PC-3 (cell line): ENCODE data around the gene WRNIP1. TPM values are rescaled to one million over a fixed set of nuclear protein-coding genes. Genes with fewer than 3 reads are reported as not detected.

Experiments
- ATAC-seq: fragments of 200-7000 bp; cut with Tn5 transposase; 2 replicates; pipeline ENCODE4 v1.9.1; 2020; ENCODE audit warnings: mild to moderate bottlenecking, moderate library complexity
- BruUV-seq: library from RNA; stranded (reverse); fragments of 400-500 nt; replicated peaks from 2 replicates; lab custom pipeline; 2021; lab: Mats Ljungman, UMichigan
- CTCF ChIA-PET: fragments of 300-600 bp; sonication (Branson Sonifier 250); formaldehyde crosslinking; loops from one replicate; lab custom pipeline; 2022; ENCODE audit warnings: antibody characterized with exemption; lab: Charles Lee
- POLR2A ChIA-PET: fragments of 300-600 bp; sonication (Branson Sonifier 250); formaldehyde crosslinking; loops from one replicate; lab custom pipeline; 2022; ENCODE audit warnings: antibody characterized with exemption; ENCODE audit not compliant: unreplicated experiment; lab: Charles Lee
- DNase-seq: peaks from one replicate; pipeline ENCODE4 v3.0.0-alpha.2; 2015
- H2AFZ ChIP-seq: fragments of 300-600 bp; sonication (generic); 2 replicates; pipeline ENCODE4 v1.6.0; 2016; ENCODE audit warnings: antibody characterized with exemption, low read length
- H3F3A ChIP-seq: fragments of 300-600 bp; sonication (generic); one replicate; pipeline ENCODE4 v1.6.0; 2017; ENCODE audit warnings: antibody characterized with exemption, low read length, control low read depth, mild to moderate bottlenecking; ENCODE audit not compliant: unreplicated experiment
- H3K27ac ChIP-seq: fragments of 300-600 bp; sonication (generic); 2 replicates; pipeline ENCODE4 v1.5.1; 2016; ENCODE audit warnings: mild to moderate bottlenecking, low read length
- H3K27me3 ChIP-seq: fragments of 300-600 bp; sonication (generic); 2 replicates; pipeline ENCODE4 v1.6.1; 2016; ENCODE audit warnings: low read length, mixed read lengths
- H3K36me3 ChIP-seq: fragments of 300-600 bp; sonication (generic); 2 replicates; pipeline ENCODE4 v1.6.1; 2016; ENCODE audit warnings: low read depth, mixed run types, low read length, mixed read lengths
- H3K4me1 ChIP-seq: fragments of 300-600 bp; sonication (generic); 2 replicates; pipeline ENCODE4 v1.5.1; 2016; ENCODE audit warnings: low read length; ENCODE audit not compliant: insufficient read depth
- H3K4me2 ChIP-seq: fragments of 300-600 bp; sonication (generic); 2 replicates; pipeline ENCODE4 v1.6.0; 2016; ENCODE audit warnings: low read length
- H3K4me3 ChIP-seq: fragments of 300-600 bp; sonication (generic); 2 replicates; pipeline ENCODE4 v1.5.1; 2016; ENCODE audit warnings: mild to moderate bottlenecking, low read length, mixed read lengths
- H3K79me2 ChIP-seq: fragments of 300-600 bp; sonication (generic); 2 replicates; pipeline ENCODE4 v1.6.1; 2017; ENCODE audit warnings: low read length, mixed read lengths
- H3K9ac ChIP-seq: fragments of 300-600 bp; sonication (generic); 2 replicates; pipeline ENCODE4 v1.6.0; 2016; ENCODE audit warnings: mild to moderate bottlenecking, low read length
- H3K9me2 ChIP-seq: fragments of 300-600 bp; sonication (generic); replicated peaks from 2 replicates; pipeline ENCODE4 v1.6.1; 2016; ENCODE audit warnings: mixed run types, low read length, mixed read lengths
- H3K9me3 ChIP-seq: fragments of 300-600 bp; sonication (generic); 2 replicates; pipeline ENCODE4 v1.6.1; 2016; ENCODE audit warnings: low read length, mixed read lengths
- H4K20me1 ChIP-seq: fragments of 300-600 bp; sonication (generic); 2 replicates; pipeline ENCODE4 v1.6.1; 2016; ENCODE audit warnings: low read length, mixed read lengths
- CTCF ChIP-seq: fragments of 300-600 bp; sonication (generic); conservative IDR thresholded peaks from 2 replicates; pipeline ENCODE4 v1.5.1; 2017; ENCODE audit warnings: antibody characterized with exemption, low read depth, mild to moderate bottlenecking, low read length
- EZH2 ChIP-seq: fragments of 300-600 bp; sonication (generic); IDR thresholded peaks from one replicate; pipeline ENCODE4 v1.6.1; 2017; ENCODE audit warnings: antibody characterized with exemption, mild to moderate bottlenecking, low read length; ENCODE audit not compliant: unreplicated experiment
- EZH2phosphoT487 ChIP-seq: fragments of 300-600 bp; sonication (generic); IDR thresholded peaks from 2 replicates; pipeline ENCODE4 v1.6.1; 2018; ENCODE audit warnings: mild to moderate bottlenecking, antibody characterized with exemption, low read length, borderline replicate concordance
- intact Hi-C: fragments of 100-400 bp; cut with micrococcal nuclease; formaldehyde crosslinking; loops from 2 replicates; pipeline ENCODE4 v1.9.0; 2023
- total RNA-seq: library from RNA; depleted of rRNA; stranded (reverse); fragments of >200 nt; gene quantifications from 2 replicates; pipeline ENCODE4 v1.2.3, GENCODE V29; 2014

The WRNIP1 gene
- total RNA-seq, 1 experiment from 2014 or later, result 92.2 TPM

- H3K9me2 ChIP-seq, result no peaks in the 10 kb centered on the region
- no peak overlapping the region for H2AFZ ChIP-seq
- H3K4me2 ChIP-seq, result no peak overlapping the region
- no peaks in the 10 kb centered on the region for H3K27me3 ChIP-seq
- H3F3A ChIP-seq, result peaks cover 12% of the 10 kb centered on the region
- ATAC-seq (no peak), DNase-seq (peak; percentile 31)
- TF ChIP-seq CTCF (no peak), EZH2 (no peak)
- peak overlapping the region; percentile 98 for H3K27ac ChIP-seq
- intact Hi-C loops, result loop anchor here (2.0 kb wide), 1 partner anchor 17 kb away; no protein-coding TSS in a partner anchor
- H3K9ac ChIP-seq, result peak overlapping the region; percentile 46; the same call in 1 of the 2 replicates
- ChIA-PET POLR2A (interaction anchor here (0.5 to 0.6 kb wide), 2 partner anchors 47 to 115 kb away, joined by 3 to 4 read pairs; no protein-coding TSS in a partner anchor), CTCF (no interaction called here)
- H3K9me3 ChIP-seq, result no peaks in the 10 kb centered on the region
- H4K20me1 ChIP-seq, result no peaks in the 10 kb centered on the region
- H3K36me3 ChIP-seq, result no peaks in the 10 kb centered on the region
- no peak overlapping the region for H3K4me3 ChIP-seq
- BruUV-seq, result no TSS peak
- peaks cover 10% of the 10 kb centered on the region for H3K79me2 ChIP-seq
- peaks cover 59% of the 10 kb centered on the region for H3K4me1 ChIP-seq
Measured at GRCh38 chr6:2793534-2794151, 28.4 kb downstream of the WRNIP1 start.

GRCh38 chr6:2794171-2794730 lies 29.1 kb downstream of the WRNIP1 start:
- no peaks in the 10 kb centered on the region for H3K9me3 ChIP-seq
- H3K27me3 ChIP-seq, result no peaks in the 10 kb centered on the region
- H4K20me1 ChIP-seq, result no peaks in the 10 kb centered on the region
- H3K79me2 ChIP-seq, result peaks cover 10% of the 10 kb centered on the region
- peak; percentile 66 for ATAC-seq
- DNase-seq, result peak; percentile 76
- H3K4me3 ChIP-seq, result no peak overlapping the region
- intact Hi-C loops, result loop anchor here (2.0 kb wide), 1 partner anchor 17 kb away; no protein-coding TSS in a partner anchor
- BruUV-seq, result no TSS peak
- ChIA-PET POLR2A (no interaction called here), CTCF (no interaction called here)
- peak overlapping the region; percentile 98 for H3K27ac ChIP-seq
- H3K9ac ChIP-seq, result no peak overlapping the region; the same call in 1 of the 2 replicates
- no peaks in the 10 kb centered on the region for H3K9me2 ChIP-seq
- no peak overlapping the region for H2AFZ ChIP-seq
- TF ChIP-seq EZH2, result no peak
- TF ChIP-seq EZH2phosphoT487, result no peak
- TF ChIP-seq CTCF, result no peak
- peaks cover 12% of the 10 kb centered on the region for H3F3A ChIP-seq
- H3K4me2 ChIP-seq, result no peak overlapping the region; the same call in 1 of the 2 replicates
- peaks cover 53% of the 10 kb centered on the region for H3K4me1 ChIP-seq
- no peaks in the 10 kb centered on the region for H3K36me3 ChIP-seq

GRCh38 chr6:2795162-2795561 lies 30.0 kb downstream of the WRNIP1 start:
- Histone ChIP-seq H3K27me3 (no peaks in the 10 kb centered on the region), H3K36me3 (no peaks in the 10 kb centered on the region), H3K4me2 (no peak overlapping the region), H3K9me3 (no peaks in the 10 kb centered on the region), H4K20me1 (no peaks in the 10 kb centered on the region), H2AFZ (no peak overlapping the region), H3K79me2 (peaks cover 6% of the 10 kb centered on the region), H3K9ac (no peak overlapping the region), H3K4me1 (peaks cover 46% of the 10 kb centered on the region), H3K9me2 (no peaks in the 10 kb centered on the region), H3K27ac (no peak overlapping the region), H3F3A (peaks cover 8% of the 10 kb centered on the region), H3K4me3 (no peak overlapping the region)
- CTCF ChIA-PET, result no interaction called here
- POLR2A ChIA-PET, result interaction anchor here (0.7 kb wide), 1 partner anchor 132 kb away, joined by 3 read pairs; no protein-coding TSS in a partner anchor
- DNase-seq (no peak), ATAC-seq (no peak)
- BruUV-seq, result no TSS peak
- intact Hi-C loops, result loop anchor here (2.0 kb wide), 1 partner anchor 16 kb away; no protein-coding TSS in a partner anchor
- TF ChIP-seq EZH2phosphoT487 (no peak), CTCF (no peak), EZH2 (no peak)
